SH-SY5Y (cell line): ENCODE results near the gene ABHD12.

ENCODE experiments used
- GATA2 ChIP-seq: IDR thresholded peaks from 2 replicates; pipeline ENCODE4 v1.6.1; 2011; ENCODE audit warnings: mild to moderate bottlenecking, low read depth, low read length
- GATA3 ChIP-seq: IDR thresholded peaks from 2 replicates; pipeline ENCODE4 v1.6.1; 2011; ENCODE audit warnings: low read depth, mild to moderate bottlenecking, low read length, moderate library complexity

ABHD12 gene

GRCh38 chr20:25297141-25297905 lies 93.3 kb downstream of the ABHD12 start:
- TF ChIP-seq GATA2 (no peak), GATA3 (no peak)

DNA sequence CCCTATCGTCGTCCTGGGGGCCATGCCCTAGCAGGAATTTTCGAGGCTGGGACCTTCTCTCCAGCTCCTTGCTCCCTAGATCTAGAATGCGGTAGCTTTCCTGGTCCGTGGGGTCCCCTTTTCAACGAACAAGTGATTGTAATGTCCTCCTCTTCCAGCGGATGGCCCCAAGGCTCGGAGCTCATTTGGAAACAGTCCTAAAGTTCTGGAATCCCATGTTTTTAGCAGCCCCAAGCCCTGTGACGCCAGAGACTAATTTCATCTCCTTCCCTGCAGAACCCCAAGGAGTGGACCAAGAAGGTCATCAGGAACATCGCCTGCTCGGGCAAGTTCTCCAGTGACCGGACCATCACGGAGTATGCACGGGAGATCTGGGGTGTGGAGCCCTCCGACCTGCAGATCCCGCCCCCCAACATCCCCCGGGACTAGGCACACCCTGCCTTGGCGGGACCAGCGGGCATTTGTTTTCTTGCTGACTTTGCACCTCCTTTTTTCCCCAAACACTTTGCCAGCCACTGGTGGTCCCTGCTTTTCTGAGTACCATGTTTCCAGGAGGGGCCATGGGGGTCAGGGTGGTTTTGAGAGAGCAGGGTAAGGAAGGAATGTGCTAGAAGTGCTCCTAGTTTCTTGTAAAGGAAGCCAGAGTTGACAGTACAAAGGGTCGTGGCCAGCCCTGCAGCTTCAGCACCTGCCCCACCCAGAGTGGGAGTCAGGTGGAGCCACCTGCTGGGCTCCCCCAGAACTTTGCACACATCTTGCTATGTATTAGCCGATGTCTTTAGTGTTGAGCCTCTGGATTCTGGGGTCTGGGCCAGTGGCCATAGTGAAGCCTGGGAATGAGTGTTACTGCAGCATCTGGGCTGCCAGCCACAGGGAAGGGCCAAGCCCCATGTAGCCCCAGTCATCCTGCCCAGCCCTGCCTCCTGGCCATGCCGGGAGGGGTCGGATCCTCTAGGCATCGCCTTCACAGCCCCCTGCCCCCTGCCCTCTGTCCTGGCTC lies 94.2 kb downstream of the ABHD12 start:
- TF ChIP-seq GATA3 (no peak), GATA2 (no peak)

DNA sequence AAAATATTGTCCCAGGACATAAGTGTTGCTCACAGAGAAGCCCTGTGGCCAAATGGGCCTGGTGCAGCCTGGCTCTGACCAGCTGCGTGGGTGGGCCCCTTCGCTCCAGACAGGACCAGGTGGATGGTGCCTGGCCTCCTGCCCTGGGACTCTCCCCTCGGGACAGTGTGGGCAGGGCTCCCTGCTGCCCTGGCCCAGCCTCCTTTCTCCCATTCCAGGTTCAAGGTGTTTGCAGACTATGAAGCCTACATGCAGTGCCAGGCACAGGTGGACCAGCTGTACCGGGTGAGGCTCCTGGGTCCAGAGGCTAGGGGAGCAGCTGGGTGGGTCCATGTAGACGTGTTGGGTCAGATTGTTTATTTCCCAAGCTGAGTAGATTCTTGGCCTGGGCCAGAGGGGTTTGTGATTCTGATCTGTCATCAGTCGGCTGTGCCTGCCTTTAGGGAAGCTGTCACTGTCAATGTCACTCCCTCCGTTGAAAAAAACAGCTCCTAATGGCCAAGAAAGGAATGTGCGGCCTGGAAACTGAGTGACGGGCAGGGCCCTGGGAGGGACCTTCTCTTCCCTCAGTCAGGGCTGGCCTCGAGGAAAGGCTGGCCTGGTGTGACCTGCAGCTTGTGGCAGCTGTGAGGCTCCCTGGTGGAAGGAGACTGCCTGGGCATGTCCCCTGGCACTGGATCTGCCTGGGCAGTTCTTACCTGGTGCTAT lies 95.1 kb downstream of the ABHD12 start:
- TF ChIP-seq GATA2 = no peak
- no peak for TF ChIP-seq GATA3

GRCh38 chr20:25294459-25295385 lies 95.9 kb downstream of the ABHD12 start:
- TF ChIP-seq GATA2 (no peak), GATA3 (no peak)

DNA sequence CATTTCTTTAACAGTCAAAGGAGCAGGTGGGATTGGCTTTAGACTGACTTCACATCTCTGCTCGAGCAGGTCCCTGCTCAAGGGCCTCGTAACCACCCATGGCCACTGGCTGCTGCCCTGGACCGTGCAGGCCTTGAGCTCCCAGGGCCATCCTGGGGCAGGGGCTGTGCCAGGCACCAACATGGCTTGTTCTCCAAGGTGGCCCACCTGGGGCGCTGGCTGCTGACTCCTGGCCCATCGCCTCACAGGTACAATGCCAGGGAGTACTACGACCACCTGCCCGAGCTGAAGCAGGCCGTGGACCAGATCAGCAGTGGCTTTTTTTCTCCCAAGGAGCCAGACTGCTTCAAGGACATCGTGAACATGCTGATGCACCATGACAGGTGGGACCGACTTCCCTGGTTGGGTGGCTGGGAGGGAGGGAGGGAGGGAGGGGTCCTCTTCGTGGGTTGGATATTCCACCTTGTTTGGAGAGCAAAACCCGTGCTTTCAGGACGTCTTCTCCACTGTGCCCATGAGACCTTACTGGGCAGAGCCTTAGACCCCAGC lies 96.7 kb downstream of the ABHD12 start:
- no peak for TF ChIP-seq GATA3
- no peak for TF ChIP-seq GATA2

DNA sequence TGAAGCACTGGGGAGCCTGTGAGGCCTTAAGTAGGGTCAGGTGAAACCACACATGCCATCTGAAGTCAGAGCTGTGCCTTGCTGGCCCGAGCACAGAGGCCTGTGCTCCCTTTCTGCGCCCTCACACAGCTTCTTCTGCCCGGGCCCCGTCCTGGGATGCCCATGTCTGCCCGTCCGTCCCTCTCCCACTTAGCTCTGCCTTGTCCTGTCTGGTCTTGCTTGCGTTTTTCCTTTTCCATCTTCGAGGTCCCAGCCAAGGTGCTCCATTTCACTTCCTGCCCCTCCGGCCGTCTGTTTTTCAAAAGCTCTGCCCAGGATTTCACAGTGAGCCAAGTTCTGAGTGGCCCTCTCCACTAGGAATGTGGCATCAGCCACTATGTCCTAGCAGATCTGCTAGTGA lies 97.1 kb downstream of the ABHD12 start:
- TF ChIP-seq GATA2 (no peak), GATA3 (no peak)

DNA sequence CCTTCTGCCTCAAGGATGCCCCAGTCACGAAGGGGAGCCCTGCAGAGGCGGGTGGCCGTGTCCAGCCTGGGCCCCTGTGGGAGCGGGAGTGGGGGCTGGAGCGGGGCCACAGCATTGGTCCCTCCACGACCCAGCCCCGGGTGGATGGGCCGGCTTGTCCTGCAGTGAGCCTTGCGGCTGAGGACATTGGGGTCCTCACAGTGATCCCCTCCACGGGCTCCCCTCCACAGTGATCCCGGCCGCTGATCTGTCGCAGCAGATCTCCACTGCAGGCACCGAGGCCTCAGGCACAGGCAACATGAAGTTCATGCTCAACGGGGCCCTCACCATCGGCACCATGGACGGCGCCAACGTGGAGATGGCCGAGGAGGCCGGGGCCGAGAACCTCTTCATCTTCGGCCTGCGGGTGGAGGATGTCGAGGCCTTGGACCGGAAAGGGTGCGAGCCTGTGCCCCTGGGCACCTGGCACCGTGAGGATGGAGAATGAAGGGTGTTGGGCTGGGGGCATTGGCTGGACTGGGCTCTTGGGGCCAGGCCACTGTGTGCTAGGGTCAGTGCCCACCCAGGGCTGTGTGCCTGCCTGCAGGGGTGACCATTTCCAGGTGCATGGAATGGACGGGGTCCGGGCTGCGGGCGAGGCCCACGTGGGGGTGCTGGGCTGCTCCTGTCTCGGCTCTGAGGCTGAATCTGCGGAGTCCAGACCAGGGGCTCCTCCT lies 98.3 kb downstream of the ABHD12 start:
- TF ChIP-seq GATA2 (no peak), GATA3 (no peak)

DNA sequence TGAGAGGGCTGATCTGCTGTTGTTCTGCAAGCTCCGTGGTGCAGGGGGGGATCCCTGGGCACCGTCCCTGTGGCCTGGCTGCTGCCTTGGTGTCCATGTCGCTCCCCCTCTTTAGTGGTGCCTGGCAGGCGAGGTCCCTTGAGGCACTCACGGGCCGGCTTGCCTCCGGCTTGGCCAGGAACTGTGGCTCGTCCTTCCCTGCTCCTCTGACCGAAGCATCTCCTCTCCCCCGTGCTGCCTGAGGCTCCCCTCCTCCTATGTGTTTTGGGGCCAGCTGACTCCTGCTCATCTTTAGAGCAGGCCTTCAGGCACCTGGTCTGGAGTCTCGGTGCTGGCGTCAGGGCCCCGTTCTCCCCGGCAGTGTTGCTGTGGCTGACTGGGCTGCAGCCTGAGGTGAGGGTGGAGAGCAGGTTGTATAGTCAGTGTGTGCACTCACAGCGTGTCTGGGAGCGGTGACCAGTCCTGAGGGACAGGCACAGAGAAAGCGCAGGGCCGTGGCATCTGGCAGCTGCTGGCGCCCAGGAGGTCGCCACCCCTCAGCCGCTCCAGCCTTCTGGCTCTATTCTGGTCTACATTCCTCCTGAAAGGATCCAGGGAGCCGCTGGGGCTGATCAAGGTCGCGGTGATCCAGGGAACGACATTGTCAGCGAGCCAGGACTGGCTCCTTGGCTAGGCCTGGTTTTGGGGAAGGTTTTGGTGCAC lies 99.1 kb downstream of the ABHD12 start:
- TF ChIP-seq GATA2 (no peak), GATA3 (no peak)

- TF ChIP-seq GATA3 (no peak), GATA2 (no peak)
Observed at GRCh38 chr20:25290646-25291431, 99.8 kb downstream of the ABHD12 start.

DNA sequence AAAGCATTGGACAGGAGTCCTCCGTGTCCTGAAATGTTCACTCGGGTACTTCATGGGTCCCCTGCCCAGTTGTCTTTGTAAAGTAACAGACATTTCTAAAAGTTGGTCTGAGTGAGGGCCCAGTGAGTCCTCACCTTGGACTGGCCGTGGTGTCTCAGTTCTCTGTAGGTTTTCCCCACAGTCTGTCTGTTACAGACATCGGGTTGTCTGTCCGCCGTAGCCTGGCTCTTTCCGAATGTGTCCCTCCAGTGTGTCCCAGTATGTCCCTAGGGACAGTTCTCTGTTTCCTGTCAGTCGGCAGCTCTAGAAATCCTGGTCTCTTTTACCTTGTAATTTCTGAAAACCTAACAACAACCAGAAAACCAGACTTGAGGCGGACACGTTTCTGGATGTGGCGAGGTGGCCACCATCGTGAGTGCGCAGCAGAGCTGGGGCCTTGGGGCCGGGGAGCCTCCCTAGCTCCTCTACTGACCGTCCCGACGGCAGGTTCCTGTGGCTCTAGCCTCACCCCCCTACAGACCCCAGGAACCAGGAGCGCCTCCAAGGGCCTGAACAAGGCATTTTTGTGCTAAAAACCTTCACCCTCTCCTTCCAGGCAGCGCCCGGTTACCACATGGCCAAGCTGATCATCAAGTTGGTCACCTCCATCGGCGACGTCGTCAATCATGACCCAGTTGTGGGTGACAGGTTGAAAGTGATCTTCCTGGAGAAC lies 100.6 kb downstream of the ABHD12 start:
- no peak for TF ChIP-seq GATA2
- no peak for TF ChIP-seq GATA3
